ENCODE results near the gene ACY1. TPM values are rescaled to one million over a fixed set of nuclear protein-coding genes. Genes with fewer than 3 reads are reported as not detected.
A peak's percentile ranks its signal among the peaks of the same experiment; 100 is the strongest.

ACY1 gene
- total and polyA plus RNA-seq, 4 experiments from 2014 or later = 7.7 to 14.9 (median 9.9) TPM

- H3K36me3 Mint-ChIP-seq = no peaks in the 10 kb centered on the region
- no peaks in the 10 kb centered on the region for H3K36me3 ChIP-seq (ENCODE audit: insufficient read depth, low read length)
- no peak overlapping the region for H3K4me3 Mint-ChIP-seq
- no peaks in the 10 kb centered on the region for H3K27me3 Mint-ChIP-seq
- H3K9me3 ChIP-seq (ENCODE audit: control insufficient read depth in 1 of 2, low read length in 2 of 2) = no peaks in the 10 kb centered on the region
- no peaks in the 10 kb centered on the region for H3K9me3 Mint-ChIP-seq
- no peaks in the 10 kb centered on the region for H3K4me1 ChIP-seq (ENCODE audit: insufficient read depth, low read length)
- peak overlapping the region in 2 of 7 donors; percentile 42 to 75 for H3K27ac Mint-ChIP-seq
- H3K4me1 Mint-ChIP-seq = peaks cover 2 to 16% (median 7%) of the 10 kb centered on the region in 4 donors
- ChIA-PET CTCF (ENCODE audit: partially characterized antibody) (interaction anchor here (3.1 to 4.5 kb wide), 3 partner anchors 16 to 107 kb away, joined by 16 to 49 read pairs (median 31); partner anchors contain the start of gene DUSP7), POLR2A (ENCODE audit: partially characterized antibody) (no interaction called here)
- no peak for DNase-seq
- no peak overlapping the region for H3K4me3 ChIP-seq (ENCODE audit: low read length in 2 of 2)
- H3K27me3 ChIP-seq (ENCODE audit: insufficient read depth, low read length) = no peaks in the 10 kb centered on the region
- intact Hi-C loops (cut with micrococcal nuclease) = no loop called here
- no peak overlapping the region for H3K27ac ChIP-seq (ENCODE audit: low read depth, low read length)
Measured at GRCh38 chr3:52038227-52038626, 54.9 kb downstream of the ACY1 start.

Other genes with a start within 250 kb of the ACY1 start
- not detected for gene IQCF6, start 204.3 kb upstream of the ACY1 start, total RNA-seq
- not detected for gene IQCF6, start 204.3 kb upstream of the ACY1 start, polyA plus RNA-seq
- not detected for gene IQCF2, start 121.9 kb upstream of the ACY1 start, total RNA-seq
- not detected for gene IQCF2, start 121.9 kb upstream of the ACY1 start, polyA plus RNA-seq
- gene IQCF5, start 107.9 kb upstream of the ACY1 start, total RNA-seq = not detected
- gene IQCF5, start 107.9 kb upstream of the ACY1 start, polyA plus RNA-seq = not detected
- not detected for gene IQCF1, start 80.2 kb upstream of the ACY1 start, total RNA-seq
- gene IQCF1, start 80.2 kb upstream of the ACY1 start, polyA plus RNA-seq = not detected
- gene RRP9, start 41.6 kb upstream of the ACY1 start, total RNA-seq = 10 to 100 TPM; 15.2 to 17.3 TPM
- 10 to 100 TPM; 19.3 to 20.7 TPM for gene RRP9, start 41.6 kb upstream of the ACY1 start, polyA plus RNA-seq
- 10 to 100 TPM in 1 of 2 experiments, 1 to 10 TPM in 1; 8.1 to 10.5 TPM for gene PARP3, start 41.2 kb upstream of the ACY1 start, total RNA-seq
- gene PARP3, start 41.2 kb upstream of the ACY1 start, polyA plus RNA-seq = 1 to 10 TPM; 2.9 to 5.6 TPM
- not detected for gene GPR62, start 28.2 kb upstream of the ACY1 start, total RNA-seq
- not detected for gene GPR62, start 28.2 kb upstream of the ACY1 start, polyA plus RNA-seq
- 10 to 100 TPM; 18.7 to 20.5 TPM for gene PCBP4, start 16.1 kb upstream of the ACY1 start, total RNA-seq
- 10 to 100 TPM; 13.0 to 19.4 TPM for gene PCBP4, start 16.1 kb upstream of the ACY1 start, polyA plus RNA-seq
- 10 to 100 TPM; 82.1 to 85.6 TPM for gene ABHD14B, start 9.5 kb upstream of the ACY1 start, total RNA-seq
- gene ABHD14B, start 9.5 kb upstream of the ACY1 start, polyA plus RNA-seq = 100 to 1,000 TPM in 1 of 2 donors, 10 to 100 TPM in 1; 77.4 to 112 TPM
- 10 to 100 TPM; 23.7 to 24.5 TPM for gene ABHD14A, start 8.5 kb upstream of the ACY1 start, total RNA-seq
- gene ABHD14A, start 8.5 kb upstream of the ACY1 start, polyA plus RNA-seq = 100 to 1,000 TPM in 1 of 2 donors, 10 to 100 TPM in 1; 95.6 to 136 TPM
- 1,000 to 10,000 TPM; 1,263 to 1,270 TPM for gene RPL29, start 12.4 kb downstream of the ACY1 start, total RNA-seq
- gene RPL29, start 12.4 kb downstream of the ACY1 start, polyA plus RNA-seq = 1,000 to 10,000 TPM in 1 of 2 donors, 100 to 1,000 TPM in 1; 967 to 1,467 TPM
- 10 to 100 TPM; 43.6 to 44.7 TPM for gene DUSP7, start 73.0 kb downstream of the ACY1 start, total RNA-seq
- 10 to 100 TPM in 1 of 2 donors, 1 to 10 TPM in 1; 2.8 to 10.2 TPM for gene DUSP7, start 73.0 kb downstream of the ACY1 start, polyA plus RNA-seq
- 1 to 10 TPM in 1 of 2 experiments, under 1 TPM in 1; 0.99 to 1.1 TPM for gene POC1A, start 170.9 kb downstream of the ACY1 start, total RNA-seq
- gene POC1A, start 170.9 kb downstream of the ACY1 start, polyA plus RNA-seq = 1 to 10 TPM in 1 of 2 donors, under 1 TPM in 1; 0.36 to 2.4 TPM
- 10 to 100 TPM; 30.0 to 34.6 TPM for gene ALAS1, start 214.6 kb downstream of the ACY1 start, total RNA-seq
- 10 to 100 TPM; 30.5 to 35.4 TPM for gene ALAS1, start 214.6 kb downstream of the ACY1 start, polyA plus RNA-seq
- gene TLR9, start 242.1 kb downstream of the ACY1 start, total RNA-seq = 1 to 10 TPM; 2.3 to 3.0 TPM
- gene TLR9, start 242.1 kb downstream of the ACY1 start, polyA plus RNA-seq = not detected

Measured in CD4-positive, alpha-beta memory T cell (primary cell).